Hepatocyte (in vitro differentiated cells): Measurements from ENCODE around the gene MGAT4A.

Experiments used
- CTCF ChIP-seq: fragments of 200-600 bp; sonication (generic); IDR thresholded peaks from 2 replicates; pipeline ENCODE4 v1.5.1; 2016; ENCODE audit warnings: antibody characterized with exemption, mild to moderate bottlenecking; ENCODE audit not compliant: poor library complexity
- EZH2 ChIP-seq: fragments of 200-600 bp; sonication (generic); IDR thresholded peaks from 2 replicates; pipeline ENCODE4 v1.6.1; 2016; ENCODE audit warnings: antibody characterized with exemption, mild to moderate bottlenecking, borderline replicate concordance
- EZH2phosphoT487 ChIP-seq: fragments of 200-600 bp; sonication (generic); IDR thresholded peaks from one replicate; pipeline ENCODE4 v1.6.1; 2018; ENCODE audit warnings: antibody characterized with exemption, mild to moderate bottlenecking, low read depth, moderate library complexity; ENCODE audit not compliant: unreplicated experiment, severe bottlenecking

GRCh38 chr2:98759827-98760625, 29.1 kb upstream of the MGAT4A start:
- TF ChIP-seq CTCF: no peak
- TF ChIP-seq EZH2: no peak
- no peak for TF ChIP-seq EZH2phosphoT487
